ENCODE data around the gene INTS7.
"Not testable (repeated sequence)": the region's sequence is repeated elsewhere in the genome, so short reads cannot be mapped to it uniquely, and the experiment has no call there.

DNA sequence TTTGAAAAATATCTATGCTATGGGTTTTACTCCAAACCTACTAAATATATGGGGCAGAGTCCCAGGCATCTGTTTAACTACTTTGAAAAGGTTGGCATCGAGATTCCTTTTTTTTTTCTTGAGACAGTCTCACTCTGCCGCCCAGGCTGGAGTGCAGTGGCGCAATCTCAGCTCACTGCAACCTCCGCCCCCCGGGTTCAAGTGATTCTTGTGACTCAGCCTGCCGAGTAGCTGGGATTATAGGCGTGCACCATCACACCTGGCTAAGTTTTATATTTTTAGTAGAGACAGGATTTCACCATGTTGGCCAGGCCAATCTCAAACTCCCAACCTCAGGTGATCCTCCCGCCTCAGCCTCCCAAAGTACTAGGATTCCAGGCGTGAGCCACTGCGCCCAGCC is 7.6 kb downstream of the INTS7 start:
- not testable (repeated sequence) for TF ChIP-seq ZBTB33 (IDR thresholded peaks at IDR 0.05); CTCF (IDR thresholded peaks at IDR 0.05; ENCODE audit: low read depth, low read length, missing input control); GABPA (IDR thresholded peaks at IDR 0.05 in 1 of 2, conservative IDR thresholded peaks at IDR 0.05 in 1 of 2); YY1 (IDR thresholded peaks at IDR 0.05); ATF3 (IDR thresholded peaks at IDR 0.05); SP1 (IDR thresholded peaks at IDR 0.05)
- TF ChIP-seq, protein P1, sequence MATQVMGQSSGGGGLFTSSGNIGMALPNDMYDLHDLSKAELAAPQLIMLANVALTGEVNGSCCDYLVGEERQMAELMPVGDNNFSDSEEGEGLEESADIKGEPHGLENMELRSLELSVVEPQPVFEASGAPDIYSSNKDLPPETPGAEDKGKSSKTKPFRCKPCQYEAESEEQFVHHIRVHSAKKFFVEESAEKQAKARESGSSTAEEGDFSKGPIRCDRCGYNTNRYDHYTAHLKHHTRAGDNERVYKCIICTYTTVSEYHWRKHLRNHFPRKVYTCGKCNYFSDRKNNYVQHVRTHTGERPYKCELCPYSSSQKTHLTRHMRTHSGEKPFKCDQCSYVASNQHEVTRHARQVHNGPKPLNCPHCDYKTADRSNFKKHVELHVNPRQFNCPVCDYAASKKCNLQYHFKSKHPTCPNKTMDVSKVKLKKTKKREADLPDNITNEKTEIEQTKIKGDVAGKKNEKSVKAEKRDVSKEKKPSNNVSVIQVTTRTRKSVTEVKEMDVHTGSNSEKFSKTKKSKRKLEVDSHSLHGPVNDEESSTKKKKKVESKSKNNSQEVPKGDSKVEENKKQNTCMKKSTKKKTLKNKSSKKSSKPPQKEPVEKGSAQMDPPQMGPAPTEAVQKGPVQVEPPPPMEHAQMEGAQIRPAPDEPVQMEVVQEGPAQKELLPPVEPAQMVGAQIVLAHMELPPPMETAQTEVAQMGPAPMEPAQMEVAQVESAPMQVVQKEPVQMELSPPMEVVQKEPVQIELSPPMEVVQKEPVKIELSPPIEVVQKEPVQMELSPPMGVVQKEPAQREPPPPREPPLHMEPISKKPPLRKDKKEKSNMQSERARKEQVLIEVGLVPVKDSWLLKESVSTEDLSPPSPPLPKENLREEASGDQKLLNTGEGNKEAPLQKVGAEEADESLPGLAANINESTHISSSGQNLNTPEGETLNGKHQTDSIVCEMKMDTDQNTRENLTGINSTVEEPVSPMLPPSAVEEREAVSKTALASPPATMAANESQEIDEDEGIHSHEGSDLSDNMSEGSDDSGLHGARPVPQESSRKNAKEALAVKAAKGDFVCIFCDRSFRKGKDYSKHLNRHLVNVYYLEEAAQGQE (IDR thresholded peaks at IDR 0.05) = not testable (repeated sequence)
- TF ChIP-seq, protein P2, sequence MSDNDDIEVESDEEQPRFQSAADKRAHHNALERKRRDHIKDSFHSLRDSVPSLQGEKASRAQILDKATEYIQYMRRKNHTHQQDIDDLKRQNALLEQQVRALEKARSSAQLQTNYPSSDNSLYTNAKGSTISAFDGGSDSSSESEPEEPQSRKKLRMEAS (IDR thresholded peaks at IDR 0.05) = not testable (repeated sequence)
